Lower lobe of right lung (tissue), 2 donors: ENCODE results near the gene HMG20B. TPM values are rescaled to one million over a fixed set of nuclear protein-coding genes. Genes with fewer than 3 reads are reported as not detected.
A peak's percentile ranks its signal among the peaks of the same experiment; 100 is the strongest.
"Not testable (repeated sequence)": the region's sequence is repeated elsewhere in the genome, so short reads cannot be mapped to it uniquely, and the experiment has no call there.

Experiments
- ATAC-seq, 2 donors: fragments of 200-7000 bp; cut with Tn5 transposase; one replicate each; pipeline ENCODE4 v1.9.1; 2020 to 2022; ENCODE audit warnings: mild to moderate bottlenecking in 2 of 2, moderate library complexity in 2 of 2
- DNase-seq: peaks from one replicate; pipeline ENCODE4 v3.0.0-alpha.2; 2020
- H3K27ac ChIP-seq: fragments of 200-600 bp; one replicate; pipeline ENCODE4 v1.8.0; 2022
- H3K27me3 ChIP-seq: fragments of 200-600 bp; one replicate; pipeline ENCODE4 v1.8.0; 2022; ENCODE audit warnings: low read depth
- H3K36me3 ChIP-seq: fragments of 200-600 bp; one replicate; pipeline ENCODE4 v1.8.0; 2022; ENCODE audit warnings: mild to moderate bottlenecking
- H3K4me1 ChIP-seq: fragments of 200-600 bp; one replicate; pipeline ENCODE4 v1.8.0; 2022
- H3K4me3 ChIP-seq: fragments of 200-600 bp; one replicate; pipeline ENCODE4 v1.8.0; 2022; ENCODE audit warnings: mild to moderate bottlenecking
- H3K9me3 ChIP-seq: fragments of 200-600 bp; one replicate; pipeline ENCODE4 v1.8.0; 2022
- intact Hi-C: fragments of 100-400 bp; cut with DNase I; formaldehyde crosslinking; loops from one replicate; pipeline ENCODE4 v1.11.0; 2022
- total RNA-seq: library from RNA; stranded (reverse); fragmentation: NEBNext Ultra II Directional; extraction: Animal tissue kit (Norgen Biotek cat#: 25700); gene quantifications from one replicate; pipeline ENCODE4 v1.2.1, GENCODE V29; 2021
- TF ChIP-seq, protein P1 (sequence below): fragments of 200-600 bp; IDR thresholded peaks from one replicate; pipeline ENCODE4 v1.8.0; 2022; ENCODE audit warnings: antibody characterized with exemption, mild to moderate bottlenecking
- donor health status: DM: no; HTN: yes; CAD: no; lungs with severe emphysema.

The HMG20B gene
- total RNA-seq, 1 donor from 2014 or later = 60.9 TPM

DNA sequence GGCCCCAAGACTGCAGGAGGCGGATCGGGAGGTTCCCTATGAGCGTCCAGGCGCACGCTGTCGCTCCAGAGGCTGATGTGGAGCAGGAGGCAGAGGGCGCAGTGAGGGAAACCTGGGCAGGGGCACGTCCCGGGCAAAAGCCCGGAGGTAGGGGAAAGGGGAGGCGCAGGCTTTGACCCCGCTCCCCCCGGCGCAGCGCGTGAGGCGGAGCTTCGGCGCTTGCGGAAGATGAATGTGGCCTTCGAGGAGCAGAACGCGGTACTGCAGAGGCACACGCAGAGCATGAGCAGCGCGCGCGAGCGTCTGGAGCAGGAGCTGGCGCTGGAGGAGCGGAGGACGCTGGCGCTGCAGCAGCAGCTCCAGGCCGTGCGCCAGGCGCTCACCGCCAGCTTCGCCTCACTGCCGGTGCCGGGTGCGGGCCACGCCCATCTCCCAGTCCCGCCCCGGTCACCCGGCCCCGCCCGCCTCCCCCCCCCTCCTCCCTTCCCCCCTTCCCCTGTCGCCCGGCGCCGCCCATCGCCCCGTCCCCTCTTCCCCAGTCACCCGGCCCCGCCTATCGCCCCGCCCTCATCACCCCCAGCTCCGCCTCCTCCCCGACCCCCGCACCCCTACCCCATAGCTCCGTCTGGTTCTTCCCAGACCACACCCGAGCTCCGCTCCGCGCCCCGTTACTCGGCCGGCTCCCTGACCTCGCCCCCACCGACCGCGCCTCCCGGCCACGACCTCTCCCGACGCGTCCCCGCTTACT, 4.1 kb downstream of the HMG20B start:
- Histone ChIP-seq H3K9me3 (no peaks in the 10 kb centered on the region), H3K36me3 (peaks cover 8% of the 10 kb centered on the region), H3K27me3 (no peaks in the 10 kb centered on the region), H3K4me3 (peak overlapping the region; percentile 34), H3K4me1 (peaks cover 20% of the 10 kb centered on the region), H3K27ac (no peak overlapping the region)
- ATAC-seq = no peak
- DNase-seq = no peak
- intact Hi-C loops = no loop called here
- TF ChIP-seq, protein P1, sequence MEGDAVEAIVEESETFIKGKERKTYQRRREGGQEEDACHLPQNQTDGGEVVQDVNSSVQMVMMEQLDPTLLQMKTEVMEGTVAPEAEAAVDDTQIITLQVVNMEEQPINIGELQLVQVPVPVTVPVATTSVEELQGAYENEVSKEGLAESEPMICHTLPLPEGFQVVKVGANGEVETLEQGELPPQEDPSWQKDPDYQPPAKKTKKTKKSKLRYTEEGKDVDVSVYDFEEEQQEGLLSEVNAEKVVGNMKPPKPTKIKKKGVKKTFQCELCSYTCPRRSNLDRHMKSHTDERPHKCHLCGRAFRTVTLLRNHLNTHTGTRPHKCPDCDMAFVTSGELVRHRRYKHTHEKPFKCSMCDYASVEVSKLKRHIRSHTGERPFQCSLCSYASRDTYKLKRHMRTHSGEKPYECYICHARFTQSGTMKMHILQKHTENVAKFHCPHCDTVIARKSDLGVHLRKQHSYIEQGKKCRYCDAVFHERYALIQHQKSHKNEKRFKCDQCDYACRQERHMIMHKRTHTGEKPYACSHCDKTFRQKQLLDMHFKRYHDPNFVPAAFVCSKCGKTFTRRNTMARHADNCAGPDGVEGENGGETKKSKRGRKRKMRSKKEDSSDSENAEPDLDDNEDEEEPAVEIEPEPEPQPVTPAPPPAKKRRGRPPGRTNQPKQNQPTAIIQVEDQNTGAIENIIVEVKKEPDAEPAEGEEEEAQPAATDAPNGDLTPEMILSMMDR = no peak

DNA sequence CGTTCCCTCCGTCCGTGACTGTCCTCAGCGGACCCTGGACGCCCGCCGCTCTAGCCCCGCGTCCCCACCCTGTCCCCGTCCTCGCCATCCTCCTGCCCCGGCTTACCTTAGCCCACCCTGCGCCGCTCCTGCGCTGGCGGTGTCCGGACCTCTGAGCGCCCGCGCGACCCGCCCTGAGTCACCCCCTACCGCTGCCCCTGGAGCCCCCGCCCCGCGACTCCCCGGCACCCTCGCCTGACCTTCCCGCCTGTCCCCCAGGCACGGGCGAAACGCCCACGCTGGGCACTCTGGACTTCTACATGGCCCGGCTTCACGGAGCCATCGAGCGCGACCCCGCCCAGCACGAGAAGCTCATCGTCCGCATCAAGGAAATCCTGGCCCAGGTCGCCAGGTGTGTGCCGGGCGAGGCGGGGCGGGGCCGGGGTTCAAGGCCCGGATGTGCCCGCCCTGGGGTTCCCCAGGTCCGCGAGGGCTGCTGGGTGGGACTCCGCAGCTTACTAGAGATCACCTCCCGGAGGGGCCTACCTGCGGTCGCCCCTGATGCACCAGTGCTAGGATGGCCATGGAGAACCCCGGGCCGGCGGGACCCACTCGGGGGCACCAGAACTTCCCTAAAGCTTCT, 5.1 kb downstream of the HMG20B start:
- TF ChIP-seq, protein P1 = no peak
- H3K27ac ChIP-seq = no peak overlapping the region
- peaks cover 15% of the 10 kb centered on the region for H3K4me1 ChIP-seq
- H3K9me3 ChIP-seq = no peaks in the 10 kb centered on the region
- H3K36me3 ChIP-seq = peaks cover 8% of the 10 kb centered on the region
- DNase-seq = no peak
- intact Hi-C loops = no loop called here
- no peaks in the 10 kb centered on the region for H3K27me3 ChIP-seq
- ATAC-seq = no peak
- no peak overlapping the region for H3K4me3 ChIP-seq

DNA sequence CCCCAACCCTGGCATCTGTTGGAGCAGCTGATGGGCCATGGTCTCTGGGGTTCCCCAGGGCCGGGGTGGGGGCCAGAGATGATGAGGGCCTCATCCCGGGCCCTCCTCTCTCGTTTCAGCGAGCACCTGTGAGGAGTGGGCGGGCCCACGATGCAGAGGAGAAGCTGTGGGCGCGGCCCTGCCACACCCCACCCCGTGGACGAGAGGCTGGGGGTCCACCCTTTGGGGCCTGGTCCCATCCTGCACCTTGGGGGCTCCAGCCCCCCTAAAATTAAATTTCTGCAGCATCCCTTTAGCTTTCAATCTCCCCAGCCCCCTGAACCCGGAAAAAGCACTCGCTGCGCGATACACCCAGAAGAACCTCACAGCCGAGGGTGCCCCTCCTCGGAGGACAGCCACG, 5.6 kb downstream of the HMG20B start:
- Histone ChIP-seq H3K27me3 (no peaks in the 10 kb centered on the region), H3K36me3 (peaks cover 8% of the 10 kb centered on the region), H3K27ac (no peak overlapping the region), H3K4me3 (no peak overlapping the region), H3K9me3 (no peaks in the 10 kb centered on the region), H3K4me1 (peaks cover 14% of the 10 kb centered on the region)
- ATAC-seq (no peak), DNase-seq (no peak)
- TF ChIP-seq, protein P1 = no peak
- intact Hi-C loops = no loop called here

DNA sequence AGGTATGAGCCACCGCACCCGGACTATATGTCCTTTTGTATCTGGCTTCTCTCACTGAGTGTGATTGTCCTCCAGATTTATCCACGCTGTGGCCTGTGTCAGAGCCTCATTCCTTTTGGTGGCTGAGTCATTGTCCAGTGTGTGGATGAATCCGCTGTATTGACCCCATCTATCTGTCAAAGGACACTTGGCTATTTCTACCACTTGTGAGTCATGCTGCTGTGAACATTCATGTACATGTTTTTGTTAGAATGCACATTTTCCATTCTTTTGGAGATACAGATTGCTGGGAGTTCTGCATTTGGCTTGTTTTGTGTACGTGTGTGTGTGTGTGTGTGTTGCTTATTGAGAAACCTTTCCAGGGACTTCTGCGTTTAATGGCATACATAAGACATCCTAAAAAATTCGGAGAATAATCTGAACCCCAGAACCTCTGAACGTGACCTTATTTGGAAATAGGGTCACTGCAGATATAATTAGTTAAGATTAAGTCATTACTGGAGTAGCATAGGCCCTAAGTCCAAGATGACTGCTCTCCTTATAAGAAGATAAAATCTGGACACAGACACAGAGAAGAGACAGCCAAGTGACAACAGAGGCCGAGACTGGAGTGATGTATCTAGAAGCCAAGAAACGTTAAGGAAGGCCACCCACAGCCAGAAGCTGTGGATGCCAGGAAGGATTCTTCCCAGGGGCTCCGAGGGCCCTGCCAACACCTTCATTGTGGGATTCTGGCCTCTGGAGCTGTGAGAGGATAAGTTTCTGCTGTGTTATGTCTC, 7.6 kb downstream of the HMG20B start:
- Histone ChIP-seq H3K36me3 (peaks cover 2% of the 10 kb centered on the region), H3K4me1 (peaks cover 12% of the 10 kb centered on the region), H3K4me3 (no peak overlapping the region), H3K27me3 (peaks cover 13% of the 10 kb centered on the region), H3K9me3 (no peaks in the 10 kb centered on the region), H3K27ac (no peak overlapping the region)
- no peak for ATAC-seq
- intact Hi-C loops = no loop called here
- DNase-seq = no peak
- TF ChIP-seq, protein P1 = no peak

DNA sequence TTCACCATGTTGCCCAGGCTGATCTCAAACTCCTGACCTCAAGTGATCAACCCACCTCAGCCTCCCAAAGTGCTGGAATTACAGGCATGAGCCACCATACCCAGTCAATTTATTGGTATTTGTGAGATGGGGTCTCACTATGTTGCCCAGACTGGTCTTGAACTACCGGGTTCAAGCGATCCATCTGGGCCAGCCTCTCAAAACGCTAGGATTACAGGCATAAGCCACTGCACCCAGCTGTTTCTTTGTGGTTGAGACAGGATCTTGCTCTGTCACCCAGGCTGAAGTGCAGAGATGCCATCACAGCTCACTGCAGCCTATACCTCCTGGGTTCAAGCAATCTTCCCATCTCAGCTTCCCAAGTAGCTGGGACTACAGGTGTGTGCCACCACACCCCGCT, 9.0 kb downstream of the HMG20B start:
- H3K36me3 ChIP-seq, H3K9me3 ChIP-seq, DNase-seq, intact Hi-C loops, H3K27ac ChIP-seq, H3K4me3 ChIP-seq, ATAC-seq: not testable (repeated sequence)
- H3K4me1 ChIP-seq = peaks cover 11% of the 10 kb centered on the region
- H3K27me3 ChIP-seq = peaks cover 25% of the 10 kb centered on the region

DNA sequence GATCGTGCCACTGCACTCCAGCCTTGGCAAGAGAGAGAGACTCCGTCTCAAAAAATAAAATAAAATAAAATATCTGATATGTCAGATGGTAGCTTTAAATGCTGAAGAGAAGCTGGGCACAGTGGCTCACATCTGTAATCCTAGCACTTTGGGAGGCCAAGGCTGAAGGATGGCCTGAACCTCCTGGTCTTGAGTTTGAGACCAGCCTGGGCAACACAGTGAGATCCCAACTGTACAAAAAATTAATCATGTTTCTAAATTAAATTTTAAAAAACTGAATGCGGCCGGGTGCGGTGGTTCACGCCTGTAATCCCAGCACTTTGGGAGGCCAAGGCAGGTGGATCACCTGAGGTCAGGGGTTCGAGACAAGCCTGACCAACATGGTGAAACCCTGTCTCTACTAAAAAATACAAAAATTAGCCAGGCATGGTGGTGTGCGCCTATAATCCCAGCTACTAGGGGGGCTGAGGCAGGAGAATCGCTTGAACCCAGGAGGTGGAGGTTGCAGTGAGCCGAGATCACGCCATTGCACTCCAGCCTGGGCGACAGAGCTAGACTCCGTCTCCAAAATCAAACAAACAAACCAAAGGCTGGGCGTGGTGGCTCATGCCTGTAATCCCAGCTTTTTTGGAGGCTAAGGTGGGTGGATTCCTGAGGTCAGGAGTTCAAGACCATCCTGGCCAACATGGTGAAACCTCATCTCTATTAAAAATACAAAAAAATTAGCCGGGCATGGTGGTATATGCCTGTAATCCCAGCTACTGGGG, 11.5 kb downstream of the HMG20B start:
- ATAC-seq, H3K36me3 ChIP-seq, H3K27ac ChIP-seq, DNase-seq, H3K9me3 ChIP-seq, H3K4me3 ChIP-seq, H3K4me1 ChIP-seq, intact Hi-C loops: not testable (repeated sequence)
- peaks cover 25% of the 10 kb centered on the region for H3K27me3 ChIP-seq
